Measurements from ENCODE around the gene VEZT. TPM values are rescaled to one million over a fixed set of nuclear protein-coding genes. Genes with fewer than 3 reads are reported as not detected.

Gene VEZT
- total RNA-seq, 1 donor from 2014 or later, result 69.9 TPM

DNA sequence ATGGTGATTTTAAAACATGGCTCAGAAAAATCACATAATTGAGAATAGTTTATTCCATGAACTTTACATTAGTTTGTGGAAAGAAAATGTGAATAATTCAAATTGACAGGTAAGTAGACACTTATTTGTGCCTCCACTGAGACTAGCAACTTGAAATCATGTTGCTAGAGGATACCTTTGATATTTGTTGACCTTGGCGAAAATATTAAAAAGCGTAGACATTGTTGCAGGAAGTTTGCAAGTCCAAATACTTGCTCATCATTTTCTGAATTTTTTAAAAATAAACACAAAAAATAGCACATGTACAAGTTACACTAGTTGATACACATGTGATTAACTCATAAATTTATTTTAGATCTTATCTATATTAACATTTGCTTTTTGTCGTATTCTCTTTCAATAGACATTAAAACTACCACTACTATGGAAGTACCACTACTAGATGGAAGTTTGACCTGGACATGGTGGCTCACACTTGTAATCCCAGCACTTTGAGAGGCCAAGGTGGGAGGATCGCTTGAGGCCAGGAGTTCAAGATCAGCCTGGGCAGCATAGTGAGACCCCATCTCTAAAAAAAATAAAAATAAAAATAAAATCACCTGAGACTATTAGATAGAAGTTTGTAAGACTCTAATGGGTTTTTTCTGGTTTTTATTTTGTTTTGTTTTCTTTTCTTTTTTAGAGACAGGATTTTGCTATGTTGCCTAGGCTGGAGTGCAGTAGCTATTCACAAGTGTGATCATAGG, 24.3 kb downstream of the VEZT start:
- H3K4me3 ChIP-seq, result no peak overlapping the region
- intact Hi-C loops (cut with DNase I), result no loop called here

DNA sequence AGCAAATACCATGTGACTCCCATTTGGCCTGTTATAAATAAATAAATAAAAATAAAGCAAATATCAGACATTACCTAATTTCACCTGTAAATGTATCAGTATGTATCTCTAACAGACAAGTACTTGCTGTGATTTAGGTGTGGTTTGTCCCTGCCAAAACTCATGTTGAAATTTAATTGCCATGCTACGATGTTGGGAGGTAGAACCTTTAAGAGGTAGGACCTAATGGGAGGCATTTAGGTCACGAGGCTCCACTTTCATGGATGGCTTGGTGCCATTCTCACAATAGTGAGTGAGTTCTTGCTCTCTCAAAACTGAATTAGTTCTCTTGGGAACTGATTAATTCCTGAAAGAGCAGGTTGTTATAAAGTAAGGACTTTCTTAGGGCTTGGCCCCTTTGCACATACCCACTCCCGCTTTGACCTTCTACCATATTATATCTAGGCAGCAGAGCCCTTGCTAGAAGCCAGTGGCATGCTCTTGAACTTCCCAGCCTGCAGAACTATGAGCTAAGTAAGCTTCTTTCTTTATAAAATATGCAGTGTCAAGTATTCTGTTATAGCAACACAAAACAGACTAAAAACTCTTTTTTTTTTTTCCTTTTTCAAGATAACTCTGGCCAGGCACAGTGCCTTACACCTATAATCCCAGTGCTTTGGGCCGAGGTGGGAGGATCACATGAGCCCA, 26.0 kb downstream of the VEZT start:
- no peaks in the 10 kb centered on the region for H3K9me3 ChIP-seq
- no peak for DNase-seq
- H3K4me1 ChIP-seq, result peaks cover 4% of the 10 kb centered on the region
- no peak for ATAC-seq
- intact Hi-C loops (cut with DNase I), result no loop called here
- TF ChIP-seq, protein P1, sequence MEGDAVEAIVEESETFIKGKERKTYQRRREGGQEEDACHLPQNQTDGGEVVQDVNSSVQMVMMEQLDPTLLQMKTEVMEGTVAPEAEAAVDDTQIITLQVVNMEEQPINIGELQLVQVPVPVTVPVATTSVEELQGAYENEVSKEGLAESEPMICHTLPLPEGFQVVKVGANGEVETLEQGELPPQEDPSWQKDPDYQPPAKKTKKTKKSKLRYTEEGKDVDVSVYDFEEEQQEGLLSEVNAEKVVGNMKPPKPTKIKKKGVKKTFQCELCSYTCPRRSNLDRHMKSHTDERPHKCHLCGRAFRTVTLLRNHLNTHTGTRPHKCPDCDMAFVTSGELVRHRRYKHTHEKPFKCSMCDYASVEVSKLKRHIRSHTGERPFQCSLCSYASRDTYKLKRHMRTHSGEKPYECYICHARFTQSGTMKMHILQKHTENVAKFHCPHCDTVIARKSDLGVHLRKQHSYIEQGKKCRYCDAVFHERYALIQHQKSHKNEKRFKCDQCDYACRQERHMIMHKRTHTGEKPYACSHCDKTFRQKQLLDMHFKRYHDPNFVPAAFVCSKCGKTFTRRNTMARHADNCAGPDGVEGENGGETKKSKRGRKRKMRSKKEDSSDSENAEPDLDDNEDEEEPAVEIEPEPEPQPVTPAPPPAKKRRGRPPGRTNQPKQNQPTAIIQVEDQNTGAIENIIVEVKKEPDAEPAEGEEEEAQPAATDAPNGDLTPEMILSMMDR (IDR thresholded peaks at IDR 0.05), result no peak
- no peak overlapping the region for H3K4me3 ChIP-seq
- H3K36me3 ChIP-seq, result peaks cover 23% of the 10 kb centered on the region
- H3K27me3 ChIP-seq, result no peaks in the 10 kb centered on the region
- no peak overlapping the region for H3K27ac ChIP-seq

More for the DNA sequence above, 24.3 kb downstream of the VEZT start:
- TF ChIP-seq, protein P1 (IDR thresholded peaks at IDR 0.05), result no peak
- peaks cover 23% of the 10 kb centered on the region for H3K36me3 ChIP-seq
- no peaks in the 10 kb centered on the region for H3K27me3 ChIP-seq
- DNase-seq, result no peak
- no peak overlapping the region for H3K27ac ChIP-seq
- peaks cover 4% of the 10 kb centered on the region for H3K4me1 ChIP-seq
- no peaks in the 10 kb centered on the region for H3K9me3 ChIP-seq
- no peak for ATAC-seq

DNA sequence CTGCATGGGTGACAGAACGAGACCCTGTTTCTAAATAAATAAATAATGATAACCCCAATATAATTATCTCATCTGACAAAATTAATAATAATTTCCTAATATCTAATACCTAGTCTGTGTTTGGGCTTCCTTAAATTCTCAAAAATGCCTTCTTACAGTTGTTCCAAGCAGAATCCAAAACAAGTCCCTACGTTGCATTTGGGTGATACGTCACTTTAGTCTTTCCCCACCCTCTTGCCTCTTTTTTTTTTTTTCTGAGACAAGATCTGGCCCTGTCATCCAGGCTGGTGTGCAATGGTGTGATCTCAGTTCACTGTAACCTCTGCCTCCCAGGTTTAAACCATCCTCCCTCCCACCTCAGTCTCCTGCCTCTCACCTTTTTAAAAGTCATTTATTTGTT, 26.7 kb downstream of the VEZT start:
- intact Hi-C loops (cut with DNase I), result no loop called here
- ATAC-seq, result no peak

DNA sequence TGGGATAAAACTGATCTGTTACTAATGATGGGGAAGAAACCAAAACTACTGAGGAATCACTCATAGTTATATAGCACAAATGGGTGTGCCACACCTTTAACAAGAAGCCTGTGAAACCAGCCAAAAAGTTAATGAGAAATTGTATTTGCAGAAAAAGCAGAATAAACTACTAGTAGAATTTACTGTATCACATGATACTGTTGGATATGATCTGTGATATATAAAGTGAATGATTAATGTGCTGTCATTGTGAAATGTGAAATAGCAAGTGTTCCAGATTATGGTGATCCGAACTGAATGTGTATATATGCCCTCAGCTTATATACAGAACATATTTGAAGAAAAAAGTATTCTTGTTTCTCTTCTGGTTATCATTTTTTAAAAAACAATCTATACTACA, 30.5 kb downstream of the VEZT start:
- Histone ChIP-seq H3K4me1 (peaks cover 8% of the 10 kb centered on the region), H3K4me3 (no peak overlapping the region), H3K27ac (no peak overlapping the region), H3K9me3 (no peaks in the 10 kb centered on the region), H3K36me3 (peaks cover 25% of the 10 kb centered on the region), H3K27me3 (no peaks in the 10 kb centered on the region)
- DNase-seq (no peak), ATAC-seq (no peak)
- TF ChIP-seq, protein P1 (IDR thresholded peaks at IDR 0.05), result no peak
- intact Hi-C loops (cut with DNase I), result no loop called here

More for the DNA sequence above, 26.7 kb downstream of the VEZT start:
- TF ChIP-seq, protein P1 (IDR thresholded peaks at IDR 0.05), result no peak
- Histone ChIP-seq H3K36me3 (peaks cover 23% of the 10 kb centered on the region), H3K4me1 (peaks cover 4% of the 10 kb centered on the region), H3K27me3 (no peaks in the 10 kb centered on the region), H3K4me3 (no peak overlapping the region), H3K27ac (no peak overlapping the region), H3K9me3 (no peaks in the 10 kb centered on the region)
- DNase-seq, result no peak

DNA sequence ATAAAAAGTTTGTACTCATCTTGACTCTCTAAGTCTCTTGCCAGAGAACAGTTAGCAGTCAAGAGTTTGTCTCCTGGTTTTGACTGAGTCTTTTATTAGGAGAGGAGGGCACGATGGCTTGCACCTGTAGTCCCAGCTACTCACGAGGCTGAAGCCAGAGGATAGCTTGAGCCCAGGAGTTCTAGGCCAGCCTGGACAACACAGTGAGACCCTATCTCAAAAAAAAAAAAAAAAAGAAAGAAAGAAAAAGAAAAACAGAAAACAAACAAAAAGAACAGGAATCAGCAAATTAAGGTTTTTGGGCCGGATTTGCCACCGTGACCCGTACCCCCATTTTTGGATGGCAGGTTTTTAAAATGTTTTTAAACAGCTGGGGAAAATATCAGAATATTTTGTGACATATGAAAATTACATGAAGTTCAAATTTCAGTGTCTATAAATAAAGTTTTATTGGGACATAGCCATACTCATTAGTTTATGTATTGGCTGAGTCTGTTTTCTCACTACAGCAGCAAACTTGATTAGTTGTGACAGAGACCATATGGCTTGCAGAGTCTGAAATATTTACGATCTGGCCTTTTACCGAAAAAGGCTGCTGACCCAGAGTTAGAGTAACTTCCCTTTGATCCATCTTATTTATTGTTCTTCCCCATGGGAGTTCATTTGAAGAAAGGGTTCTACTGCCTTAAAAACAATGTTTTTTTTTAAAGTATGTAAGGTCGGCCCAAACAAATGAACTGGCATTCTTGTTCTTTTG, 31.2 kb downstream of the VEZT start:
- ATAC-seq (no peak), DNase-seq (no peak)
- peaks cover 8% of the 10 kb centered on the region for H3K4me1 ChIP-seq
- no peak overlapping the region for H3K27ac ChIP-seq
- H3K27me3 ChIP-seq, result no peaks in the 10 kb centered on the region
- intact Hi-C loops (cut with DNase I), result no loop called here
- TF ChIP-seq, protein P1 (IDR thresholded peaks at IDR 0.05), result no peak
- no peak overlapping the region for H3K4me3 ChIP-seq
- H3K9me3 ChIP-seq, result no peaks in the 10 kb centered on the region
- peaks cover 26% of the 10 kb centered on the region for H3K36me3 ChIP-seq
